Activated gamma-delta T cell treated with Interleukin-2 at 50 U/mL for 16 hours (primary cell): Measurements from ENCODE around the gene ATP13A3.
"Not testable (repeated sequence)": the region's sequence is repeated elsewhere in the genome, so short reads cannot be mapped to it uniquely, and the experiment has no call there.

Experiments used
- DNase-seq: peaks from one replicate; pipeline ENCODE4 v3.0.0-alpha.2; 2020

ATP13A3 gene

DNA sequence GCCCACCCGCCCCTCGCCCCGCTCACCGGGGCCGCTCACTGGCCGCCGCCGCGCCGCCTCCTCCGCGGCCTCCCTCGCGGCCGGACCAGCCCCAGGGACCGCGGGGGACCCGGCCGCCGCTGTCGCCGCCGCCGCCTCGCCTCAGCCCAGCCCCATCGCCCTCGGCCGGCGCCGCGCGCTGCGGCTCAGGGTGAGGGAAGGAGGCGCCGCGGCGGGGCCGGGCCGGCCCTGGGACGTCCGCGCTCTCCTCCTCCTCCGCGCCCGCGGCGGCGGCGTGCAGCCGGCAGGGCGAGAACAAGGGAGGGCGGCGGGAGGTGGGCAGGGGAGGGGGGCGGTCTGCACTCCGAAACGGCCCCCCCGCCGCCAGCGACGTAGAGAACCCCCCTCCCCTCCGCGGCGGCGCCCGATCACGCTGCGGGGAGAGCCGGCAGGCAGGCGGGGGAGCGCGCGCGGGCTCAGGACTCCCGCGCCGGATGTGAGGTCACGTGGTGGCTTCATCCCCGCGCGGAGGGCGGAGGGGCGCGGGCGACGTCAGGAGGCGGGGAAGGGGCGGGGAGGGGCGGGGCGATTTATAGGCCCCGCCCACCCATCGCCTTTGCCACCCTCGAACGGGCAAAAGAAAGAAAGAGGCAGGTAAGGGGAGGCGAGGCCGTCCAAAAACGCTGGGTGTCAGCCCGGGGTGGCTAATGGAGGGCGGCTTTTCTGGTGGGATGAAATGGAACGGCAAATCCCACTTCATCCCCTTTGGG is at the start of gene ATP13A3:
ATP13A3 (minus strand) TSS at position 463 of the 749 bp plus-strand sequence. CDS start 24,812 bp downstream, outside the sequence.
- peak; percentile 84 for DNase-seq

DNA sequence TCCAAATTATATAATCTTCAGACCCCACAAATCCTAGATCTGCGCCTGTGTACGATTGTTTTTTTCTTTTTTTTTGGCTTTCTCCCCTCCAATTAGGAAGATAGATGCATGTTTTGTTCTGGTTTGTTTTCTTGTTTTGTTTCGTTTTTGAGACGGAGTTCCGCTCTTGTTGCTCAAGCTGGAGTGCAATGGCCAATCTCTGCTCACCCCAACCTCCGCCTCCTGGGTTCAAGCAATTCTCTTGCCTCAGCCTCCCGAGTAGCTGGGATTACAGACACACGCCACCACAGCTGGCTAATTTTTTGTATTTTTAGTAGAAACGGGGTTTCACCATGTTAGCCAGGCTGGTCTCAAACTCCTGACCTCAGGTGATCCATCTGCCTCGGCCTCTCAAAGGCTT is 48.4 kb upstream of the ATP13A3 start:
- DNase-seq, result not testable (repeated sequence)

- DNase-seq, result no peak
Observed at GRCh38 chr3:194534243-194534642, 47.4 kb upstream of the ATP13A3 start.

GRCh38 chr3:194532591-194532990 is 45.8 kb upstream of the ATP13A3 start:
- DNase-seq, result no peak

DNA sequence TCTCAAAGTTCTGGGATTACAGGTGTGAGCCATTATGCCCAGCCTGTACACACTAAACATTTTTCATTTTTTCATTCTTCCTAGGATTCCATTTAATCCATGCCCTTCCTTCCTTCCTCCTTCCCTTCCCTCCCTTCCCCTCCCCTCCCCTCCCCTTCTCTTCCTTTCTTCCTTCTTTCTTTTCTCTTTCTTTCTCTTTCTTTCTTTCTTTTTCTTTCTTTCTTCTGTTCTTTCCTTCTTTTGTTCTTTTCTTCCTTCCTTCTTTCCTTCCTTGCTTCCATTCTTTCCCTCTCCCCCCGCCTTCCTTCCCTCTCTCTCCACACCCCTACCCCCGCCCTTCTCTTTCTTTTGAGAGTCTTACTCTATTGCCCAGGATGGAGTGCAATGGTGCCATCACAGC is 40.9 kb upstream of the ATP13A3 start:
- no peak for DNase-seq

DNA sequence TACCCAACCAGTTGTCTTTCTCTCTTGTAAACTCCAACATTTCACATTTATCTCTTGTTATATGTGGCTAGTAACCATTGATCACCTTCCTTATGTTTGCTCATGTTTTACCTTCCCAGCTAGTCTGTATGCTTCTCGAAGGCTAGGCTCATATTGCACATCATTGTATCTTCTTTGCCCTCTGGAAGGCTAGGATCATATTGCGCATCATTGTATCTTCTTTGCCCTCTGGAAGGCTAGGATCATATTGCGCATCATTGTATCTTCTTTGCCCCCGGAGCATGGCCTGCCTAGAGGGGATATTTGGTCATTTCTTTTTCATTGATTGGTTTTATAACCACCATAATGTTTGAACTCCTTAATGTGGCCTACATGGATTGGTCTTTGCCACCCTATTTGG is 39.4 kb upstream of the ATP13A3 start:
- DNase-seq, result no peak

DNA sequence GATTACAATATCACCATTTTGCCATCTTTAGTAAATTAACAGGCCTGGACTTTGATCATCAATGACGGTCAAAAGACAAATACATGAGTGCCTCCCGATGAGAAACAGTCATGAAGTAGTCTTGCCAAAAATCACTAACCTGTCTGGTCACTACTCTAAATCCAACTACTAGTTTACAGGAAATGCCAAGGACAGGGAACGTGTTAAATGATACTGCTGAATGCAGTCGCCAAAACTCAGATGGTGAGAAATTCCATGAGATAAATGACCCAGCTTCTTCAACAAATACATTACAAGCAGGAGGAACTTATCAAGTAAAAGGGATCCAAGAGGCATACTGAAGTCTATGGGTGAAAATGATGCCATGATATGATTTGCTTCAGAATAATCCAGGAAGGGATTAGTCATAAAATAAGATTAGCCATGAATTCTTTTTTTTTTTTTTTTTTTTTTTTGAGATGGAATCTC is 35.8 kb upstream of the ATP13A3 start:
- DNase-seq, result no peak

GRCh38 chr3:194521510-194522260 is 34.9 kb upstream of the ATP13A3 start:
- no peak for DNase-seq

DNA sequence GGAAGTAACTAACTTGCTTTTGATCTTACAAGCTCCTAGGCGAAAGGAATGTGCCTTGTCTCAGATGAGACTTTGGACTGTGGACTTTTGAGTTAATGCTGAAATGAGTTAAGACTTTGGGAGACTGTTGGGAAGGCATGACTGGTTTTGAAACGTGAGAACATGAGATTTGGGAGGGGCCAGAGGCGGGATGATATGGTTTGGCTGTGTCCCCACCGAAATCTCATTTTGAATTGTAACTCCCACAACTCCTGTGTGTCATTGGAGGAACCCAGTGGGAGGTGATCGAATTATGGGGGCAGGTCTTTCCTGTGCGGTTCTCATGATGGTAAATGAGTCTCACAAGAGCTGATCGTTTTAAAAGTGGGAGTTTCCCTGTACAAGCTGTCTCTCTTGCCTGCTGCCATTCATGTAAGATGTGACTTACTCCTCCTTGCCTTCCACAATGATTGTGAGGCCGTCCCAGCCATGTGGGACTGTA is 33.9 kb upstream of the ATP13A3 start:
- DNase-seq, result not testable (repeated sequence)

GRCh38 chr3:194520201-194520600 is 33.4 kb upstream of the ATP13A3 start:
- DNase-seq, result not testable (repeated sequence)

DNA sequence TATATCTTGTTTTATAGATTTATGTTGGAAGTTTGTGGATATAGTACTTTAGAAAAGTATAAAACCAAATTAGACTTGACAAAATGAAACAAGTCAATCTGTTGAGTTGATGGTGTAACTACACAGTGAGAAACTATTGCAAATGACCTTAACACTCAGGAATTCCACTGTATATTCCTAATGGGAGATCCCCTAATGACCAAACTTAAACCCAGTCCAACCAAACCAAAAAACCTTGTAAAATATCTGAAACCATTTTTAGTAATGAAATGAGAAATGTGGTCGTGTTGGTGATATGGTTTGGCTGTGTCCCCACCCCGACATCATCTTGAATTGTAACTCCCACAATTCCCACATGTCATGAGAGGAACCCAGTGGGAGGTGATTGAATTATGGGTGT is 31.9 kb upstream of the ATP13A3 start:
- no peak for DNase-seq

GRCh38 chr3:194517333-194517732 is 30.5 kb upstream of the ATP13A3 start:
- no peak for DNase-seq

DNA sequence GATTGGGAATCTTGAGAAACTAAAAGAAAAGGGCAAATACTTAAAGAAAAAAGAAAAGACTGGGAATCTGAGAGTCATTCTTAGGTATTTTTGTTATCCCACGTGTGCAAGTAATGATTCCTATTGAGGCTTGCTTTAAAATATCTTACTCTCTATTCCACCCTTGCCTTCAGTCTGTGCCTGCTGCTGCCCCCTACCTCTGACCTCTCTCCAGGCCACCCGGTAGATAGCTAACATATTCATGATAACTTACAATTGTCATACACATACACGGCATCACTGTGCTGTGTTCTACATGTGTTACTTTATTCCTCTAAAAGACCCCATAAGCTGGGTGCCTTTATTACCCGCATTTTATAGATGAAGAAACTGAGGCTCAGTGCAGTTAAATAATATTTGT is 27.8 kb upstream of the ATP13A3 start:
- DNase-seq, result no peak

GRCh38 chr3:194512895-194513601 is 26.2 kb upstream of the ATP13A3 start:
- DNase-seq, result no peak

DNA sequence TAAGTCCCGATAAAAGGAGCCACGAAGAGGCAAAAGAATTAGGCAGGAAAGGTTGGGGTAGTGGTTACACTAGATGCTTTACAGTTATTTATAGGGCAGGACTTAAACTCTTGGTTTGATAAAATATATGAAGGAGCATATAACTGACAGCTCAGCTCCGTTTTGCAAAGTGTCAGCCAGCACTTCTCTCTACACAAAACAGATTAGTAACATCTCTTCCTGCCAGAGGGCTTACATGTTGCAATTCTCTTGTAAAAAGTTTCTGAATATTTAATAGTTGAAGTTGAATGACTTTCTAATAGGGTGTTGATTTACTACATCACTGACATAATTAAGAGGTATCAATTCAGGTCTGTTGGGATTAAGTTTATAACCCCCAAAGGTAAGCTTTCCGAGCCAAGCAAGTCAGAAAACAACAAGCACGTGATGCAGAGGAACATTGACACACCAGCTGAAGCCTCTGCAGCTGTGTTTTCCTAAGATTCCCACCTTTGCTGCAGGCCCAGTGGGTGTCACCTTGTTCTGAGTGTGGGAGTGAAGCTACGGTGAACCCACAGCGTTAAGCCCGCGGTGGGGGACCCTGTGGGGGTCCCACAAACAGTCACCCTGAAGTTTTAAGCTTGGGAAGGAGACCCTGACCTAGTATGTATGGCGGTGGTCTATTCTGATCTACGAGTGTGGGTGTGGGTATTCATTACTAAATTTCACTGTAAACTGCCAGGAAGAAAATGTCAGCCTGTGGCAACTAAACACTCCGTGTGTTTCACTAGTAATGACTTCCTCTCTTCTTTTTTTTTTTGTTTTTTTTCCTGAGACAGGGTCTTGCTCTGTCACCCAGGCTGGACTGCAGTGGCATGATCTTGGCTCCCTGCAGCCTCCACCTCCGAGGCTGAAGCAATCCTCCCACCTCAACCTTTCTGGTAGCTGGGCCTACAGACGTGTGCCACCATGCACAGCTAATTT is 22.0 kb upstream of the ATP13A3 start:
- DNase-seq, result no peak

GRCh38 chr3:194507571-194507970 is 20.8 kb upstream of the ATP13A3 start:
- no peak for DNase-seq

DNA sequence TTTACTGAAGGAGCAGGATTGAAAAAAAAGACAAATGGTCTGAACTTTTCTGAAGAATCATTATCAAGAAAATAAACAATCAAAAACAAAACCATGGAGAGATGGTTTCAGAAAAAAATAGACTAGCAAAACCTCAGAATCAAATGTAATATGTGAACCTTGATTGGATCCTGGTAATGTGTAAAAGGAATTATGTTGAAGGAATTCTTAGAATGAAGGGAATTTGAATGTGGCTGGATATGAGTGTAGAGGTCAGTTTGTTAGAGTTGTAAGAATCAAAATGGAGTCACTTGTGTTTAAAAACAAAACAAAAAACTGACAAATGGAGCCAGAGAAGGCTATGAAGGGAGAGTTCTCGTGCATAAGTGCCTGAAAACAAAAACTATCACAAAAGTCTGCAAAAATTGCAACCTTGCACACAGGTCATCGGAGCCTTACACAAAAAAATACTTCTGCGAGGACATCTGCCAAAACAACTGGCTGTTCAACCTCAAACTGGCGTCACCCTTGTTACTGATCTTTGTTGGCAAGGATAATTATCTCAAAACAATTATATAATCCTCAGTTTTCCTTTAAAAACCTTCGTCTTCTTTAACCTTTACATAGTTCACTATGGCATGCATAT is 19.1 kb upstream of the ATP13A3 start:
- DNase-seq, result no peak

- DNase-seq, result no peak
Observed at GRCh38 chr3:194504861-194505260, 18.1 kb upstream of the ATP13A3 start.

DNA sequence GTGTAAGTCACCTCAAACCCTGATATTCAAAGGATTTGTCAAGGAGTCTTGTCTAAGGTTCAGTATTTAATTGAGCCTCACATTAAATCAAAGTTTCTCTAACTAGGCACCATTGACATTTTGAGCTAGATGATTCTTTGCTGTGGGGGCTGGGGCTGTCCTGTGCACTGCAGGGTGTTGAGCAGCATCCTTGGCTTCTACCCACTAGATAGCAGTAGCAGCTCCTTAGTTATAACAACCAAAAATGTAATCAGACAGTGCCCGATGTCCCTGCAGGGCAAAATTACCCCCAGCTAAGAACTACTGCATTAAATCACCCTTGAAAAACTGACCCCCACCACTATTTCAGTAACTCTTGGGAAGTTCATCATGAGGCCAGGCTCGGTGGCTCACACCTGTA is 17.3 kb upstream of the ATP13A3 start:
- DNase-seq, result no peak

GRCh38 chr3:194503081-194503531 is 16.3 kb upstream of the ATP13A3 start:
- DNase-seq, result no peak

DNA sequence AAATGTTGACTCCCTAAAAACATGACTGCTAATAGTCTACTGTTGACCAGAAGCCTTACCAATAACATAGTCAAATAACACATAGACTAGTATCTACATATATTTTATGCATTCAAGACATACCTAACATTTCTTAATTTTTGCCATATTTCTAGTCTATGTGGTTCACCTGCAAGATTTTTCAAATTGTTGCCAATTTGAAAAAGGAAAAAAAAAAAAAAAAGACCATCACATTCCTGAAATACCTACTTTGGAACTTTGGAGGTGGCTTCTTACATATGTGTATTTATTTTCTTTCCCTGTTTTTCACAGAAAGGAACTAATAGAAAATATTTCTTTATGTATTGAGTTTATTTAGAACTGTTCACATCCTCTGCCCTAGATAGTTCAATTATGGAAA is 13.4 kb upstream of the ATP13A3 start:
- no peak for DNase-seq

DNA sequence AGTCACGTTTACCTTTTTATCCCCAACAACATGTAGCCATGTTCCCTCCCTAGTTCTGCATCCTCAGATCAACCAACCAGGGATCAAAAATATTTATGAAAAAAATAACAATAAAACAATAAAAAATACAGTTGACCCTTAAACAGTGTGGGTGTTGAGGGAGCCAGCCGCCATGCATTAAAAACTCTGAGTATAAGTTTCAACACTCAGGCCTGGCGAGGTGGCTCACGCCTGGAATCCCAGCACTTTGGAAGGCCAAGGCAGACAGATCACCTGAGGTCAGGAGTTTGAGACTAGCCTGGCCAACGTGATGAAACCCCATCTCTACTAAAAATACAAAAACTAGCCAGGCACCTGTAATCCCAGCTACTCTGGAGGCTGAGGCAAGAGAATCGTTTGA is 12.7 kb upstream of the ATP13A3 start:
- DNase-seq, result not testable (repeated sequence)
